Middle frontal gyrus (tissue), 1 donor: ENCODE data around the gene CTNNA1.

Source experiments
- DNase-seq: peaks from one replicate; pipeline ENCODE4 v3.0.0-alpha.2; 2015; ENCODE audit warnings: low spot score; ENCODE audit errors: extremely low spot score

The CTNNA1 gene

GRCh38 chr5:138946831-138947560 is 193.8 kb downstream of the CTNNA1 start:
- no peak for DNase-seq

DNA sequence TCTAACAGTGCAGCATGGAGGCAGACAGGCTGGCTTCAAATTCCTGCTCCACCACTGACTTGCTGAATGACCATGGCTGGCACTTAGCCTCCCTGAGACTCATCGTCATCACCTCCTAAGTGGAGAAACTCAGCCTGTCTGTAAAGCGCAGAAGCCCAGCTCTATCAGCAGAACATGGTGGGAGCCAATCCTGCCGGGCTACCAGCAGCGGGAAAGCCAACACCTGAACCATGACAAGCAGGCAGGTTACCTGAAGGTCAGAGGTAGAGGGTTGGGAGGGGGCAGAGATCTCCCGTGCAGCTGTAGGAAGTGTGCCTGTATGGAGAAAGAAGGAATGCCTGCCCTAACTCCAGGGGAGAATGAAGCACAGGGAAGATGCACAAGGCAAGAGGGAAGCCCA is 194.6 kb downstream of the CTNNA1 start:
- no peak for DNase-seq

- DNase-seq = no peak
These were observed 195.4 kb downstream of the CTNNA1 start for GRCh38 chr5:138948471-138949222.

DNA sequence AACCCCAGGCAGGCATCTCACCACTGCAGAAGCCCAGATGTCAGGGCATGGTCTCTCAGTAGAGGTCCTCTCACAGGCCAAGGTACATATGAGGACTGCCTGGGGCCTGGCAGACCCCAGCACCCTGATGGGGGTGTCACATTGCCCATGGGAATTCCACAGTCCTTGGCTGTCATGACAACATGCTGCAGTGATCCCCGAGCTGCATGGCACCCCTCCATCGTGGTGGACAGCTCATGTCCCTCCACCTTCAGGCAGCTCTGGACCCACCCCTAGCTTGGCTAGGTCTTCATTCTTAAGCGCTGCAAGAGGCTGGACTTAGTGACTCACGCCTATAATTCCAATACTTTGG is 196.0 kb downstream of the CTNNA1 start:
- DNase-seq = no peak

DNA sequence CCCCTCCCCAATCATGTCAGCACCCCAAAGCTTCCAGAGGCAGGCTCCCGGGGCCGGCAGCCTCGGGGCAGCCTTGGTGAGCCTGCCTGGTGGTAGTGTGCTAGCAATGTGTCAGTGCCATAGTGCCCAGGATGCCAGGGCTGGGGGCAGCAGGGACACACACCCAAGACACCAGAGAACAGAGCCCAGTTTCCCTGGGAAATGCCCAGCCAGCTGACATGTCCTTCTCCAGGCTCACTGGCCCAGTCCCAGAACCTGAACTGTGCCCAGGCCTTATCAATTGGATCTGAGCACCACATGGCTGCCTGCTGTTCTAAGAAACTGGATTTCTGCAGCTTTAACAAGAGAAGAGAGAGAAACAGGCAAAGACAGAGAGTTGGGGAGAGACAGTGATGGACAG is 196.8 kb downstream of the CTNNA1 start:
- DNase-seq = no peak

DNA sequence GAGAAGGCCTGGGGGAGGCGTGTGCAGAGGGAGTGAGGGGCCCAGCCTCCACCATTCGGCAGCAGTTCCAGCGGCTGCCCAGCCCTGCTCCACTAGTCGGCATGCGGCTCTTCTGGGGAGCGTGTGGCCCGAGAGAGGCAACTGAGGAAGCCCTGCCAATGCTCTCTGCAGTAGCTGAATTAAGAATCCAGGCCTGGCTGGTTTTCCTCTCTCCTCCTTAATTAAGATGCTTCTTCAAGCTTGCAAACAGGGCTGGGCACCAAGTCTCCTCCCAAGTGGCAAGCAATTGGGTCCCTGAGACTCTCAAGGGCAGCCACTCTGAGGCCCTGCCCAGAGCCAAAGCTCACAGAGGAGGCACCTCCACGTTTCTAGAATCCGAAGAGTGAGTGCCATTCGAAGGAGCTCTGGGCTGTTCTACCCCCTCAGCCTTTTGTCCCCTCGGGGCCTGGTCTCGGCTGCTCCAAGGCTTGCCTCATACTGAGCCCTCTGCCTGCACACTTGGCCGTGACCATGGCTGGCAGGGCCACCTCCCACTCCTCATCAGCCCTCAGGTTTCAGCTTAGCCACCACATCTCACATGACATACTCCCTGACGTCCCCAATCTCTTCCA is 197.3 kb downstream of the CTNNA1 start:
- DNase-seq = peak; percentile 48

- DNase-seq = no peak
These were observed 198.1 kb downstream of the CTNNA1 start for GRCh38 chr5:138951091-138951985.

DNA sequence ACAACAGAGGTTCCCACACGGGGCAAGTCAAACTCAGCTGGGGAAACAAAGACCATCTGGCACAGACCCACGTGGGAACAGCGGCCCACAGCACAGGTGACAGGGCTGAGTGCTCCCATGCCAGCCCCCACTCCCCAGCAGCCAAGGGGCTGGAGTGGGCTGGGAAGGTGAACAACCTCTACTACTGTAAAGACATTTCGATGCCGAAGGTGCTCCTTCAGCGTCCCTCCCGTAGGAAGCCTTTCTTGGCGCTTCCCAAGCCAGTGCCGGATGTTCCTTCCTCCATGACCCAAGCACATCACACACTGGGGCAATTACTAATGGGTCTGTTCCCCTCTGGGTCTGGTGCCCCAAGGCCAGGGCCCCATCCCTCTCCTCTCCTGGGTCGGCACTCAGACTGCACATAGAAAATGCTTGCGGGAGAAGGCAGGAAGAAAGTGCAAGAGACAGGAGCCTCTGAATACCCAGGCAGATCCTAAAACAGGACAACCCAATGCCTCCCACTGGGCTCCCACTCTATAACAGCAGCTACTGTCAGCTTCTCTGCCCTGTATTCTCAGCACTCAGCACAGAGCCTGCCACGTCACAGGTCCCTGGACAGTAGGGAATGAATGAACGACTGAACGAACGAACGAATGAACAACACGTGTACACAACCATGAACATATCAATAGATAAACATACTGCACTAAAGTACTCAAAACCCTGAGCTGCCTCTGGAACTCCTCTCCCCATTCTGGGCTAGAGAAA is 198.9 kb downstream of the CTNNA1 start:
- DNase-seq = no peak

DNA sequence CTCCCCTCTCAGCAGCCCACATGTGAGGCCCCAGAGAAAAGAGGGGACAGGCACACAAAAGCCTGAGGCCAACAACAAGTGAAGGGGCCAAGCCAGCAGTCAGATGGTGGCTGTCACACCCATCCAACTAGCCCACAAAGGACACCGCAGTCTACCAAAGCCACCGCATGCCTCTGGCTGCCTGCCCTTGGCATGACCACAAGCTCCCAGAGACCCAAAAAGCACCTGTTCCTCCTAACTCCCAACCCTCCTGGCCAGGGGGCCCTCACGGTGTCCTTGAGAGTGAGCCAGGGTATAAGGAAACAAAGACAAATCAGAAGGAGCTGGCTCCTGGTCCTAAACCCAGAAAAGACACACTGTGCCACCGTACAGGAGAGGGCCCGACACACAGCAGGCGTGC is 199.7 kb downstream of the CTNNA1 start:
- DNase-seq = no peak

- DNase-seq = peak; percentile 79
These were observed 200.4 kb downstream of the CTNNA1 start for GRCh38 chr5:138953387-138954256.

GRCh38 chr5:138954257-138955012 is 201.2 kb downstream of the CTNNA1 start:
- no peak for DNase-seq

DNA sequence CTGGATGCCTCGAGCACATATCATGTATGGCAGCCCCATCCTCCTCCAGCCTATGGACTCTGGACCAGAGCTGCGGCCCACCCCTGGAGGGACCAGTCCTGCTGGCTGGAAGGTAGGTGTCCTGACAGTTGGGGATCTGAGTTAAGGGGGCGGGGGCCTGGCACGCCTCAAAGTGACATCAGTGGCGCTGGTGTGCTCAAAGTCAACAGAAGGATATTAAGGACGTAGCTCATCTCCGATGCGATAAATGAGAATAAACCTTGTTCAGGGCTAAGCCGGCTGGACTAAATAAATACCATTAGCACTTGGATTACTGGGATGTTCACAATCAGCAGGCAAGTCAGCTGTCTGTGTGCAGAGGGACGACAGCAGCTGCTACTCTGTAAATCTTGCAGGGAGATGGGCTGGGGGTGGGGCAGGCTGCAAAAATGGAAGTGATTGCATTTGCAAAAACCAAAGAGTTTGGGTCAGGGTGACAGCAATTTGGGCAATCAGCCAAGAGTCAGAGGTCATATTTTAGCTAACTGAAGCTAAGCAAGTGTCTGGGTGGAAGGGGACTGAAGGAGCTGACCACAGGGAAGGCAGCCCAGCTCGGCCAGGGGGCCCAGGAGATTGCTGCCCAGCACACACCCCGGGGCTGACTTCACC is 201.9 kb downstream of the CTNNA1 start:
- DNase-seq = peak; percentile 33

DNA sequence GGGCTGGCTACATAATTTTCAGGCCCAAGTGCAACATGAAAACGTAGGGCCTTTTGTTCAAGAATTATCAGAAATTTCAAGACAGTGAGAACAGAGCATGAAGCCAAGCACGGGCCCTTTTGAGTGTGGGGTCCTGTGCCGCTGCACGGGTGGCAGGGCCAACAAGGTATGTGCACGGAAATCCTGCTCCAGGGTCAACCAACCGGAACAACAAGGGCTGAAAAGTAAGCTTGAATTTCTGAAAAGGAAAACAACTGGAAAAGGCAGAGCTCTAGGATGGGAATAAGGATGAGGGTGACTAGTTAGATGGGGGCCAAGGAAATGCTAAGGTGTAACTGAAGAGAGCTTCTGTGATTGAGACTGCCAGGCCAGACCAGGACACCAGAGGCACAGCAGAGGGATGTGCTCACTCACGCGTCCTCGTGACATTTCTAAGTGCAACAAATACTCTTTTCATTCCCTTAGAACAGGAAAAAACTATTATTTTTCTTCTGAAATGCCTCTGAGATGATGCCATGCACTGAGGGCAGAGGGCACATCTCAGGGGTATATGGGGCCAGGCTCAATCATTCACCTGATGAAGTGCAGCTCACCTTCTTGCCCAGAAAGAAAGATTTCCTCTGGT is 202.6 kb downstream of the CTNNA1 start:
- DNase-seq = no peak

GRCh38 chr5:138956801-138957200 is 203.6 kb downstream of the CTNNA1 start:
- DNase-seq = no peak

DNA sequence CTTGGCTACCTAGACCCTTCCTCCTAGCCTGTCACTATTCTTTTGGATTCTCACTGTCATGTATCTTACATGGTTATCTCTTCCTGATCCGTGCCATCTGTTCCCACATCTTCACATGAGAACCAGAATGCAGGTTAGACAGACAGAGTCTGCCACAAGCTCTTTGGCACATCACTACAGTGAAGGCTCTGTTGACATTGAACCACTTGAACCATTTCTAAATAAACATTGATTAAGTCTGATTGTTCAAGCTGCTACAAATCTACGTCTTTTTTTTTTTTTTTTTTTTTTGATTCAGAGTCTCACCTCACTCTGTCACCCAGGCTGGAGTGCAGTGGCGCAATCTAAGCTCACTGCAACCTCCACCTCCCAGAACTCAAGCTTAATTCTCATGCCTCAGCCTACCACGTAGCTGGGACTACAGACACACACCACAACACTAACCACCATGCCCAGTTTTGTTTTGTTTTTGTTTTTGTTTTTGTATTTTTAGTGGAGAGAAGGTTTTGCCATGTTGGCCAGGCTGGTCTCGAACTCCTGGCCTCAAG is 207.0 kb downstream of the CTNNA1 start:
- no peak for DNase-seq

DNA sequence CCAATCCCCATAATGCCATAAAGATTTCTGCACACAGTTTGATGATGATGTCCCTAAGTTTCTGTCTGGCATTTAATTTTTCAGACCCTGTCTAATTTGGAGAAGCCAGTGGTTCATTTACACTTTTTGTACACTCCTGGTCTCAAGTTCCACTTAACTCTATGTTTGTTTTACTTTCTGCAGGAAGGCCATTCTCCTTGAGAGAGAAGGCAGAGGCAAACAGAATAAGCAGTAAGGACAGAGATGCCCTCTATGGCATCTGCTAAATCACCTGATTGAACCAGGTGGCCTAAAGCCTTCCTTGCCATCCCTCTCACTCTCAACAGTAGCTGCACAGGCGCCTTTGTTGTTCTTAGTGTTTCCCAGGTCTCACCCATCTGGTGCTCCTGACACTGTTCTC is 208.0 kb downstream of the CTNNA1 start:
- no peak for DNase-seq

DNA sequence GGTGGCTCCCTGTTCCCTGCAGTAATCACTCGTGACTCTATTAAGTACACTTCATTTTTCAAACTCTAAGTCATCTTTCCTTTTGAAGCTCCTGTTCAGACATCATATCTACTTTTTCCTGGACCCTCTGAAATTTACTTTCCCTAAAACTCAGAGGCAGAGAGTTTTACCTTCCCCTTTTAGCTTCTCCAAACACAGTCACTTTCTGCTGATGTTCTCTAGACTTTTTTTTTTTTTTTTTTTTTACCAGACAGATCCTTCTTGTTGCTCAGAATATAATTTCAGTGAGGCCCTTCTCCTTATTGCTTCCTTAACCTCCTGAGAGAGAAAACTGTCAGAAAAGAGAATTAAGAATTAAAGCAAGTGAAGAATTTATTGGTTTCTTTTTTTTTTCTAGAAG is 208.5 kb downstream of the CTNNA1 start:
- DNase-seq = no peak
